ENCODE data around the gene STK39. TPM values are rescaled to one million over a fixed set of nuclear protein-coding genes. Genes with fewer than 3 reads are reported as not detected.

The STK39 gene
- total and polyA plus RNA-seq, 9 of the 15 experiments (the other 6 are each of a cell fraction or from before 2014, with no cell fraction given), result 0.19 to 0.76 (median 0.51) TPM

- TF ChIP-seq HMGXB4 (CRISPR knock-in tag; IDR thresholded peaks at IDR 0.05), result peak; percentile 68
- TF ChIP-seq ZNF239 (CRISPR knock-in tag; IDR thresholded peaks at IDR 0.05), result no peak
- TF ChIP-seq ZNF717 (CRISPR knock-in tag; IDR thresholded peaks at IDR 0.05), result no peak
- TF ChIP-seq SMARCB1 (IDR thresholded peaks at IDR 0.05; ENCODE audit: insufficient read length, low read depth), result no peak
- no peak for TF ChIP-seq MECOM (CRISPR knock-in tag; IDR thresholded peaks at IDR 0.05)
- no peak for TF ChIP-seq PRPF4 (IDR thresholded peaks at IDR 0.05; ENCODE audit: insufficient read depth, low read depth, low read length, poor library complexity, severe bottlenecking)
- 0 out of 2 replicates have a peak, but pooled peaks have one; percentile 32 for TF ChIP-seq LEF1 (IDR thresholded peaks at IDR 0.05)
- TF ChIP-seq ZNF277 (CRISPR knock-in tag; IDR thresholded peaks at IDR 0.05; ENCODE audit: borderline replicate concordance), result no peak
- no peak for TF ChIP-seq KLF10 (CRISPR knock-in tag; IDR thresholded peaks at IDR 0.05)
- no peak for TF ChIP-seq HINFP (tag; conservative IDR thresholded peaks at IDR 0.05; ENCODE audit: low read depth)
- TF ChIP-seq SMARCA5 (IDR thresholded peaks at IDR 0.05), result no peak
- 0 out of 2 replicates have a peak, but pooled peaks have one; percentile 16 for TF ChIP-seq CHAMP1 (IDR thresholded peaks at IDR 0.05)
- TF ChIP-seq TBL1XR1 (IDR thresholded peaks at IDR 0.05; ENCODE audit: low read length in 2 of 2), result no peak; a peak in 1 of 4 replicates
- TF ChIP-seq RBM22 (IDR thresholded peaks at IDR 0.05; ENCODE audit: low read depth, low read length, poor library complexity, severe bottlenecking), result no peak
- TF ChIP-seq ZNF766 (CRISPR knock-in tag; conservative IDR thresholded peaks at IDR 0.05), result peak; percentile 92
- no peak for TF ChIP-seq SRF (CRISPR knock-in tag; IDR thresholded peaks at IDR 0.05)
- TF ChIP-seq ZNF282 (CRISPR knock-in tag; IDR thresholded peaks at IDR 0.05), result no peak
- no peak for TF ChIP-seq CEBPB (tag; IDR thresholded peaks at IDR 0.05)
- no peak for TF ChIP-seq NCOA2 (IDR thresholded peaks at IDR 0.05; ENCODE audit: partially characterized antibody in 2 of 2)
- TF ChIP-seq CBX1 (IDR thresholded peaks at IDR 0.05; ENCODE audit: low read depth), result no peak; the same call in 1 of the 2 replicates
Measured at GRCh38 chr2:167940734-167941507, 306.5 kb downstream of the STK39 start (continued).

All from K562 (cell line).